ENCODE measurements around the gene SYCP2.

SYCP2 gene

GRCh38 chr20:59836767-59837166 is 96.7 kb downstream of the SYCP2 start:
- DNase-seq (ENCODE audit: low read depth in 2 of 2), result no peak

DNA sequence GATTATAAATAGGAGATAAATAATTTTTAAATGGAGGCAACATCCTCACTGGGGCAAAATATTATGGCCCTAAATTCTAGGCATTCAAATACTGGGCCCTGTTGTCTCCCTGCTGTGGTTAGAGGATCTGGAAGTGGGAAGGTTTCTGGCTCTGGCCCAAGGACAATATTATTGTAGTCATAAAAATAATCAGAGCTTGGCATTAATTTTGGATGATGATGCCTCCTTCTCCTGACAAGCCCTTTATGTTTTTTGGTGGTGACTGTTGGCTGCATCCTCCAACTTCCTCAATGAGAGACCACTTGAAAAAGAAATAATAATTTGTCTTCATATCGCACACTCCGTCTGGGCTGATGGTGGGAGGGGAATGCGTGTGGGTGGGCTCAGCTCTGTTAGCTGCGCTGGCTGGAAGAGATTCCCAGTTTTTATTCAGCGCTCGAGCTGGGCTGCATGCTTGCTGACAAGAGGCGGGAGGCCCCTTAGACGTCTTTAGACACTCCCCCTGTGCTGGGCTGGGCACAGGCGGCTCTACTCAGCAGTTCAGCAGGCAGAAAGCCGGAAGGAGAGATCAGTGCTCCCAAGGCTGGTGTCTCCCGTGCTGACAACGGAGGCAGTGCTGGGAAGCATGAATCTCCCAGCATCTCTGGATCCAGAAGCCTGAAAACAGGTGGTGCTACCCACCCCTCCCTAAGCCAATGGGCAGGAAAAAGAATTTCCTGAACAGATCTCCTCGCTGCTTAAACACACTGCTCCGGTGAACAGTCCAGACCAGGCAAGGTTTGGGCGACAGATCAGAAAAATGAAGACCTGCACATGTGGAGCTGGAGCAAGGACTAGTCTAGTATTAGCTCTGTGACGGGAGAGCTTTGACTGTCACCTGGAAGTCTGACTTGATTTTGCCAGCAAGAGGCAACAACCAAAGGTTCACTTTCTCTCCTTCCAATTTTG is 97.7 kb downstream of the SYCP2 start:
- DNase-seq (ENCODE audit: low read depth in 2 of 2), result no peak

GRCh38 chr20:59835057-59835447 is 98.4 kb downstream of the SYCP2 start:
- no peak for DNase-seq (ENCODE audit: low read depth in 2 of 2)

DNA sequence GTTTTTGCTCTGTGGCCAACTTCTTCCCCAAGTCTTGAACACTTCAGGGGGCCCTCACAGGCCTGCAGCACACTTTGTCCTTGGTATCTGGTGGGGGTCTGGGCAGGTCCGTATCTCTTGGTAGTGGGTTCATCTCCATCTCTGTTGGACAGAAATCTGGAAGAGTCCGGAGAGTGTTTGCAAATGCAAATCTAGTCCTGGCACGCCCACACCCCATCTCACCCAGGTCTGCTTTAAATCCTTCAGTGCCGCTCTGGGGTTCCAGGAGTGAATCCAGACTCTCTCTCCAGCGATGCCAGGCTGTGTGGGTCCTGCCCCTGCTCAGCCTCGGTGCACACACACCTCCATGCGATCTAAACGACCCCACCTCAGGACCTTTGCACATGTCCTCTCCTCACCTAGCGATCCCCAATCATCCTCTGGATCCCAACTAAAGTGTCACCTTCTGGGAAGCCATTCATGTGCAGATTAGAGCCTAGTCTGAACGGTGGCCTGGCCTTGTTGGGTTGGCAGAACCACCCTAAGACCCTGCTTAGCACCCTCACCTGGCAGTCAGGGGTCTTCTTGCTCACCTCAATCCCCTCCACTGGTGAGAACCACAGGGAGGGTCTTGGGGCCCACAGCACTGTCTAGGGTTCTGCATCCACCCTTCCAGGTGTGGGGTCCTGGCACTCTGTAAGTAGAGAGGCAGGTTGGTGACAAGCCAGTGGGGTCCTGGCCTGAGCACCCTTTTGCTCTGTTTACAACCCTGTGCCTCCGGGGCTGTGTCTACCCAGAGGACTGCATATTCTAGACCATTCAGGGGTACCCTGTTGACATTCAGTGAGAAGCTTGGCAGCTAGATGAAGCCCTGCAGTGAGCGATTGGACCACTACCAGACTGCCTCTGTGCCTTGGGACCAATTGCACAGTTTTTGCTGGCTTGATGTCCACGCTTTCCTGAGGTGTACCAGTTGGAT is 100.8 kb downstream of the SYCP2 start:
- no peak for DNase-seq (ENCODE audit: low read depth in 2 of 2)

DNA sequence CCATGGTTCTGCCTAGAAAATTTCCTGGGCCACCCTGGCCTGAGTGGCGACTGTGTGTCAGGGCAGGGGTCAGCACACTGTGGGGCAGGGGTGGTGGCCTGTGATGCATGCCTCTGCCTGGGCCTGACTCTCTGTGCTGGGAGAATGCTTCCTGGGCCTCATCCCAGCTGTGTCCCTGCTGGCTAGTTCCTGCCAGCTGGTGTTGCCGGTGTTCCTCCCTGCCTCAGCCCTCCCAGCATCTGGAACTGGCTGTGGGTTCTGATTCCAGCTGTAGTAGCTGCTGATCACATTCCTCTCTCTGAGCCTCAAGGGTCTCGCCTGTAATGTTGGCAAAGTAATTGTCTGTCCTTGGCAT is 101.5 kb downstream of the SYCP2 start:
- no peak for DNase-seq (ENCODE audit: low read depth in 2 of 2)

- no peak for DNase-seq (ENCODE audit: low read depth in 2 of 2)
These were observed 102.2 kb downstream of the SYCP2 start for GRCh38 chr20:59831024-59831915.

DNA sequence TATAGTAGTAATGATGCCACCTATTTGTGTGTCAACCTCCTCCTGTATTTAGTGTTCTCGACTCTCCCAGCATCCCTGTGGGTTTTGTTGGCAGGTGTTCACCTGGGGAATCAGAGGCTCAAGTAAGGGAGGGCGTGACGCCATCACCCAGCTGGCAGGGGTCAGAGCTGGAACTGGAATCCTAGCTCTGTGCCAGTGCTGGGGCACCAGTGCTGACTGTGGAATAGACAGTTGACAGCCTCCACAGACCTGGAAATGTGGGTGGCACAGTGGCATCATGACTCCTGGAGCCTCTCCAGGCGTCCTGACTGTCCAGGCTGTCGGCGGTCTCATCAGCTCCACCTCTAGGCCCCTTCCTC is 102.8 kb downstream of the SYCP2 start:
- DNase-seq (ENCODE audit: low read depth in 2 of 2), result no peak

GRCh38 chr20:59829786-59830664 is 103.4 kb downstream of the SYCP2 start:
- no peak for DNase-seq (ENCODE audit: low read depth in 2 of 2)

DNA sequence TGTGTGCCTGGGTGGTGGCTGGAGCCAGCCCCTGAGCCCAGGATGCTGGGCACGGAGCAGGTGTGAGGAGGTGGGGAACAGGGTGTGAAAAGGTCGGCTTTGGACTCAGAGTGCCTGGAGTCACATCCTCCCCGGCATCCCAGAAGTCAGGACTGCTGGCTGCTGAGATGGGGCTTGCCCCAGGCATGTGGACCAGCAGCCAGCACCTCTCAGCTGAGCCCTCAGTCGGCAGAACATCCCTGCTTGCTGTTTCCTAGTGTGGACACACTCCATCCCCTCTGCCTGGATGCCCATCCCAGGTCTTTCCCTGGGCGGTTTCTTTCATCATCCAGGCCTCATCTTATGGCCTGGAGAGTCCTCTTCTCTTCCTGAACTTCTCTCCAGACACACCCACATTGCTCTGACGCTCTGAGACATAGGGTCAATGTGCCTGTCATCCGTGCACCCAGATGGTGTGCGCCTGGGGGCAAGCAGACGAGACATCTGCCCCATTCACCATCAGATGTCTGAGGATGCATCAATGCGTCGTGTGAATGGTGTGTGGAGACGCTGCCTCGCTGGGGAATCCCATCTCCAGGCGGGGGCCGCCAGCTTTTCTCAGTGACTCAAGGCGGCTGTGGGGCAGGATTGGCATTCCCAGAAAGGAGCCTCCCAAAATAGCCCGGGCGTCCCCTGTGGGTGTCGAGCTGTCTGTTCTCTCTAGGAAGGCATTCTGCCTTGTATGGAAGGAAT is 104.2 kb downstream of the SYCP2 start:
- DNase-seq (ENCODE audit: low read depth in 2 of 2), result no peak

DNA sequence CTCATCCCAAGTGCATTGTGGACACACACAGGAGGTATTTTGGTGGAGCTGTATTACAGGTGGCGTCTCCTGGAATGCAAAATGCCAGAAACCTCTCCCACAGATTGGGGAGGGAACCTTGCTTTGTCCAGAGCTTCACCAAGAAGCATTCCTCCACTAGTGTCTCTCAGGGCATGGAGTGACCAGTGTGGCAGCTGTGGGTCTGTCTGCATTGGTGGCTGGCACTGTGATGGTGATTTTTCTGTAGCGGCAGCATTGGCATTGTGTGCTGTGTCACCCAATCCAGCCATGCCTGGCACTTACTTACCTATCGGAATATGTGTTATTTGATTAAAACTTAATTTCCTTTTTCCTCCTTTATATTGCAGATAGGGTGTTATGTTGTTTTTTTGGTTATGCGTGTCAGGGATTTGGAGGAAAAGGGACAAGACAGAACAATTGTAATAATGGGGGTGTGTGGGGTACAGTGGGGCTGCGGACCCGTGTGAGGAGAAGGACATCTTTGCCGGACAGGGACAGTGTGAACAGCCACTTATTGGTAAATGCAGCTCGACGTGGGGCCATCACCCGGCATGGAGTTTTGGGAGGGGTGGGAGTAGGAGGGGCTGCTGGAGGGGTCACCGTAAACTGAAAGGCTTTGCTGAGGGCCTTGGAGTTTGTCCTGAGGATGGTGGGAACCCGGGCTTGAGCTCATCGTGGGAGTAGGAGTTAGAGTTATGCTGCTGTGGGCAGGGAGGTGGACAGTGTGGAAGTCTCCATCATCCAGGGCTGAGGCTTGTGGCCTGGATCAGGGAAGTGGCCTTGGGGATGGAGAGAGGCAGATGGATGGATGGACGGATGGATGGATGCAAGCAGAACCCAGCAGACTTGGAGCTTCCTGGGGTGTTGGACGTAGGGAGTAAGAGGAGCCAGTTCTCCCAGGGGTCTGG is 105.0 kb downstream of the SYCP2 start:
- no peak for DNase-seq (ENCODE audit: low read depth in 2 of 2)

GRCh38 chr20:59827138-59828056 is 106.0 kb downstream of the SYCP2 start:
- no peak for DNase-seq (ENCODE audit: low read depth in 2 of 2)

DNA sequence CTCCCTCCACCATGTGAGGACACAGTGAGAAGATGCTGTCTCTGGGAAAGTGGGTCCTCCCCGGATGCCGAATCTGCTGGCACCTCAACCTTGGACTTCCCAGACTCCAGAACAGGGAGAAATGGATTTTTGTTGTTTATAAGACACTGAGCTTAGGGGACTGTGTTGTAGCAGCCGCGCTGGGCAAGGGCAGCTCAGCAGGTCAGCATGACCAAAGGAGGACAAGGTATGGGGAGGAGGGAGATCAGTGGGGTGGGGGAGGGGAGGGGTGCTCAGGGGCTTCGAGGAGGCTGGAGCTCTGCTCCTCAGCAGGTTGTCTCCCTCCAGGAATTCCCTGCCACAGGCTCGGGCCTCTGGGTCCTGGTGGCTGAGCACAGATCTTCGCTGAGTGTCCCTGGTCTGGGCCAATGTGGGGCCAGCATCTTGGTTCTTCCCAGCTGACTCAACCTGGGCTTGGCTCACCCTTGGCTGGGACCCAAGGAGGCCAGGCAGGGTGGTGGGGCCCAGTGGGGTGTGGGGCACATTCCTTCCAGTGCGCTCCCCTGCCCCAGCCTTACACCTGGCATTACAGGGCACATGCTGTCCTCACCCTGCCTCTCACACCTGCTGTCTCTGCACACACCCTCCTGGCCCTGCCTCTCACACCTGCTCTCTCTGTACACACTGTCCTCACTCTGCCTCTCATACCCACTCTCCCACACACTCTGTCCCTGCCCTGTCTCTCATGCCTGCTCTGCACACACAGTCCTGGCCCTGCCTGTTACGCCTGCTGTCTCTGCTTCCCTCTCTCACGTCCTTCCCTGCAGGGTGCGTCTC is 107.3 kb downstream of the SYCP2 start:
- no peak for DNase-seq (ENCODE audit: low read depth in 2 of 2)

GRCh38 chr20:59825563-59825920 is 107.9 kb downstream of the SYCP2 start:
- no peak for DNase-seq (ENCODE audit: low read depth in 2 of 2)

DNA sequence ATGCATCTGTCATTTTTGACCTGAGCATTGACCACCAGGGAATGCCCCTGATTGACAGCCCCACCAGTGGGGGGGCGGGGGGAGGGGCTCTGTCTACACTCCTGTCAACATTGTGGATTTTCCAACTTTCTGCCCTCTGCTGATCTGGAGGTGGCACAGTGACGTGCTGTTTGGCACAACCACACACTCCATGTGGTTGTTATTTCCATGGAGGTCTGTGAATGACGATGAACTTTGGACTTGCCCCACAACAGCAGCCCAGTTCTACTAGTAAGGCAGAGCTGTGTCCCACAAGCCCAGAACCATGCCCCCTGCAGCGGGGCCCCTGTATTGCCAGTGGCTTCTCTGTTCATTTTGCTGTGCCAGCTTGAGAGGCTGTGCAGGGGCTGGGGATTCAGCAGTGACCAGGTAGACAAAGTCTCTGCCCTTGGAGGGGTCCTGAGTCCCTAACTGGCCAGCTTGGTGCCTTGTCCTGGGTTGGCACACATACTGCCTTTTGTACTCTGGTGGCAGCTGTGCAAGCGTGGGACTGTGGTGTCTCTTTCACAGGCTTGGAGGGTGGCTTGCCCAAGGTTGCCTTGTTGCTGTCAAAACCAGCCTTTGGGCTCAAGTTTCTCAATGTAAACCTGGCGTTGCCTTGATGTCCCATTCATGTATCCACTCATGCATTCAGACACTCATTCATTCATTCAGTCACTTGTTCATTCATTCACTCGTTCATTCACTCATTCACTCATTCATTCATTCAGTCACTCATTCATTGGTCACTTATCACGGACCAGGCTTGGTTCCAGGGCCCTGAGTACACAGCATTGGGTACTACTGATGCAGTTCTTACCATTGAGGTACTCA is 108.5 kb downstream of the SYCP2 start:
- no peak for DNase-seq (ENCODE audit: low read depth in 2 of 2)

- no peak for DNase-seq (ENCODE audit: low read depth in 2 of 2)
These were observed 109.8 kb downstream of the SYCP2 start for GRCh38 chr20:59823491-59824259.

Measured in stimulated activated CD8-positive, alpha-beta memory T cell treated with anti-CD3 and anti-CD28 coated beads, Interleukin-7, amount 100 ng/mL, for 1 hour (primary cell).